Bone marrow (tissue), 2 donors: ENCODE results near the gene TSFM.
"Not testable (repeated sequence)": the region's sequence is repeated elsewhere in the genome, so short reads cannot be mapped to it uniquely, and the experiment has no call there.

Experiments
- DNase-seq, 2 donors: peaks; one replicate each; lab custom pipeline; 2025; lab: John Stamatoyannopoulos, UW

The TSFM gene

DNA sequence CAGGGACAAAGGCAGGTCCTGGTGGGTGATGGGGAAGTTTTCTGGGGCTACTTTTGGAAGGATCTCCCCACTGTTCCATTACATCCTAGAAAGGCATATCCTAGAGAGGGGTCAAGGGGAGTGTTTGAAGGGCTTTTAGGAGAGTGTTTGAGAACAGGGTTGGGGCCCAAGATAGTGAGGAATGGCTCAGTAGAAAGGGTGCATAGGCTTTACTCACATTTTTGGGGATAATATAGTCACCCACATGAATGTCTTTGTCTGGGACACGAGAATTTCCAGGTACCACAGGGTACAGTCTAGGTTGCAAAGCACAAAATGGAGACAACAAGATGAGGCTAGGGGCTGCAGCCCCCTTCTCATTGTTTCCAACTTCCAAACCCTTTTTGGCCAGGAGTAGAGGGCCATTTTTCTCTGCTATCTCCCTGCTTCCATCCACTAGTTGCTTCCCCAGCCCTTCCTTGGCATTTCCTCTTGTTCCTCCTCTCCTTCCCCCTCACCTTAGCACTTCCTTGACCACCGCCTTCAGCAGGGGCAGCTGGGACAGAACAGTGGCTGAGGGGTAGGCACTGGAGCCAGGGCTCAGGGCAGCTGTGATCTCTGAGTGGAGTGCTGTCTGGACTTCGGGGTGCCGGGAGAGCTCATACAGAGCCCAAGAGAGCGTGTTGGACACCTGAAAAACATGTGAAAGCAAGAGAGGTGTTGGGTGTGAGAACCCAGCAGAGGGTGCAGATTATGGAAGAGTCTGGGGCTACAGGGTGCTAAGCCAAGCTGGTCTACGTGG lies 18.5 kb upstream of the TSFM start:
- DNase-seq = no peak

DNA sequence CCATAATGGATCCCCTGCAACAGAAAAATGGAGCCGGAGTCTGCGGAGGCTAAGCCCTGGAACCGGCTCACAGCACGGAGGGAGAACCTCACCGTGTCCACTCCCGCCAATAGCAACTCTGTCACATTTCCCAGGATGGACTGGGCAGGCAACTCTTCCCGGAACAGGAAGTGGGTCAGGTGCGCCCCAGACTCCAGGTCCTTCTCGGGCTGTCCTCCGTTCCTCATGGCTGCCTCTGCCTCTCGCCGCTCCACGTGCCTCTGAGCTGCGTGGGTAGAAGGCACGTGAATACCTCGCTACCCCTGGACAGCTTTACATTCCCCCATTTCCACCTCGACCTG lies 18.0 kb upstream of the TSFM start:
- no peak for DNase-seq

DNA sequence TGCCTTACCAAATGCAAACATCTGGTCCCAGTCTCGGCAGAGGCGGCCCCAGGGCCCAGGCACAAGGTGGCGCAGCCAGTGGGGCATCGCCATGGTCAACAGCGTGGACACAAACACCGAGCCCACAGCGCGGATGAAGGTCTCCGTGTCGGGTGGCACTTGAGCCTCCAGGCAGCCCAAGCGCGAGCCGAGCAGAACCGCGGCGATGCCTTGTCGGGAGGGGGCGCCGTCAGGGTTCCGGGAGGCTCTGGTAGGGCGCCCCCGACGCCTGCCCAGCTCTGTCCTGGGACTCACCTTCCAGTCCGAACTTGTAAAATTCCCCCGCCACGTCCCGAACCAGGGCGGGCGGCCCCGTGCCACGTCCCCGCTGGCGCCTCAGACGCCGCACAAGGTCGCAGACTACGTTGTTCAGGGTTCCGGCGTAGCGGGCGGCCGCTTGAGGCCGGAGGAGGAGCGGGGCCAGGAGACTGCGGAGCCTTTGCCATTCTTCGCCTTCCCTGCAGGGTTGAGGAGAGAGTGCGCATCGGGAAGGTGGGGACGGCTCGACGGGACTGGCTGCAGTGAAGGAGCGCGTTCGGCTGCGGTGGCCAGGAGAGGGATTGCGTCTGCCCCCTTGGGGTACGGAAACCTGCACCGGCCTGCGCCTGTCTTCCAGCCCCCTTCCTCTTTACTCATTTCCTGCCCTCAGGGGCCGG lies 17.4 kb upstream of the TSFM start:
- DNase-seq = peak in 1 of 2 donors; percentile 19

DNA sequence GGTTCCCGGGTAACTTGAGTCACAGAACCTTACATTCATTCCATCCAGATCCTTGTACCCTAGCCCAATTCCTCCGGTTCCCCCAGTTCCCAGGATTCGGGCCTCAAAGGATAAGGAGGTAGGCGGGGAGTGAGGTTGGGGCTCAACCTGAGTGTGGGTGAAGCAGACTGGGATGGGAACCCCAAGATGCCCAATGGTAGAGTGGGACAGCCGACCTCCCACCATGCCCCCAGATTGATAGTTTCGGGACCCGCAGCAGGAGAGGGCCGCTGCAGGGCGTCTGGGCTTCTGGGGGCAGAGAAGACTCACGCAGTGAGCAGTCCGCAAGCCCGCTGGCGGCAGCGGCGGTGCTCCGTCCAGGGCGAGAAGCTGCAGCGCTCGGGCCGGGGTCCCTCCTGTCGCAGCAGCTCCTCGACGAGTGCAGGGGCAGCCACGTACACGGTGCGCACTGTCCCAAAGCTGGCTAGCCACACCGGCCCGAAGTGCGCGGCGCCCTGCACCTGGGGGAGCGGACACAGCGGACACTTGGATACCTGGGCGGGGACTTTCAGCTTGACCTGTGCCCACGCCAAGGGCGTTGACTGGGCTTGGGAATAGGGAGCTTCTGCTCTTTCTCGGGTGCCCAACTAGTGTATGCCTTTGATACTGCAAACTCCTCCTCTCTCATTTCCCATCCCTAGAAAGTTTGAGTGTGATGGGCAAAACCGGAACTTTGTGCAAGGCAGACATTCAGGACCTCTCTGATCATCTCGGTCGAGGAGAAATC lies 16.7 kb upstream of the TSFM start:
- DNase-seq = no peak

DNA sequence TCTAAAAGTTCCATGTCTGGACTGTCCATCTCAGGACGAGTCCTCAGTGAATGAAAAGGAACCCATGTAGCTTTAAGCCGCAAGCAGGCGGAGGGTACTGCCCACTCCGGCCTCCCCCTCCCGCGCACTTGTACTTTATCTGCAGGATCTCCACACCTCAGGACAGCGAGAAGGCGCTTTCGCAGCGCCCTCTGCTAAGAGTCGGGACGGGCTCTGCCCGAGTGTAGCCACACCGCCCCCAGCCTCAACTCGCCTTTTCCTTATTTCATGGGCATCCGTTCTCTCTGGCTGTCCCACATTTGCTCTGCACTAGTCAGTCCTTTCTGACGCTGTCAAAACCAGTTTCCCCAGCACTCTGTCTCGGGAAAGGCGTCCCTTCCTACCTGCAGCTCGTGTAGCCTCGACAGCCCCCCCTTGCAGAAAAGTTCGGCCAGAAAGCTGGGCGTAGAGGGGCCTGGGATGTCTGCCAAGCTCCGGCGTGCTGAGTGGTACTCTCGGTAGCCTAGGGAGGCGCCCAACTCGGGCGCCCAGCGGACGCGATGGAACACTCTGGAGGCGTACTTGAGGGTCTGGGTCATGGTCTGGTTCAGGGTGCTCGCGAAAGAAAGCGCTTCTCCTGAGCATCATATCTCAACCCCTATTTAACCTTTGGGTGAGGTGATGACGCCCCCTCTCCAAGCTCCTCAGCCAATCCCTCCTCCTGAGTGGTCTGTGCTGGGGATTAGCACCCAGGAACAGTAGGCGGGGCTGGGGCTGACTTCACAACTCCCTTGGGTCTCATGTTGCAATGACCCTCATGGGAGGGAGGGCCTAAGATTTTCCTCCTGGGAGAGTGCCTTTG lies 15.9 kb upstream of the TSFM start, which contains the start of gene CYP27B1:
Gene CYP27B1 (minus strand): TSS at position 615 of the 841 bp plus-strand sequence. CDS start 37 bp downstream, at position 578.
- no peak for DNase-seq

DNA sequence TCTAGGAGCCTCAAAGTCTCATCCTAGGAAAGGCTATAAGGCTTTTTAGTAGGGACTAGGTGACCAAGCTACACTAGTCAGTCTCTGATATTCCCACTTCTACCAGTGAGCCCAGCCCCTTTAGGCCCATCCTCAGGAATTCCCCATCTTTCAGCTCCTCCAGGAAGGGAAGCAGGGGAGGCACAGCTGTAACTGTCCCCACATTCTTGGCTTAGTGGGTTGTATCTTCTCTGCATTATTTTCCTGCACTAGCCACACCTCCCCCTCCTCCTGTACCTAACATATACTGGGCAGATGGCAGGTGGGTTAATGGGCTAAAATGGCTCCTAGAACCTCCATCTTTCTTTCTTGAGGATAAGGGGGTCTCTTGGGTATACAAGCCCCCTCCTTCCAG lies 15.3 kb upstream of the TSFM start:
- DNase-seq = no peak

DNA sequence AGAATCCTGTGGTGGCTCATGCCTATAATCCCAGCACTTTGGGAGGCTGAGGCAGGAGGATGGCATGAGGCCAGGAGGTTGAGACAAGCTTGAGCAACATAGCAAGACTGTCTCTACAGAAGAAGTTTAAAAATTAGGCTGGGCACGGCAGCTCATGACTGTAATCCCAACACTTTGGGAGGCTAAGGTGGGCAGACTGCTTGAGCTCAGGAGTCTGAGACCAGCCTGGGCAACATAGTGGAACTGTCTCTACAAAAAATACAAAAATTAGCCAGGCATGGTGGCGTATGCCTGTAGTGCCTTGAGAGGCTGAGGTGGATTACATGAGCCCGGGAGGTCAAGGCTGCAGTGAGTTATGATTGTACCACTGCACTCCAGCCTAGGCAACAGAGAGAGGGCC lies 14.7 kb upstream of the TSFM start:
- DNase-seq = no peak

DNA sequence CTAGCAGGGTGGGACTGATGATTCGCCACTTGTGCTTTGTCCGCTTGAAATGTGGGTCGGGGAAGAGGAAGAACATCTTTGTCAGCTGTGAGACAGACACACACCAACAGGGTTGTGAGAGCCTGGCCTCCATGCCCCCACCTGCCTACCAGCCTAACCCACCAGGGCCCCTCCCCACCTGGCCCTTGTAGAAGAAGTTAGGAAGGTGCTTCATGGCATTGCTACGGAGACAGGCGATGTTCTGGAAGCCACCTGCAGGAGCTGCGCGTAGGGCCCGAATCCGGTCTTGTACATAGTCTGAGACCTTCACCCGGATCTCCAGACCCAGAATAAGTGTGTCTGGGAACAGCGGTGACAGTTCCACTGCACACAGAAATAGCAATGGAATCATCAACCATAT lies 13.0 kb upstream of the TSFM start:
- no peak for DNase-seq

DNA sequence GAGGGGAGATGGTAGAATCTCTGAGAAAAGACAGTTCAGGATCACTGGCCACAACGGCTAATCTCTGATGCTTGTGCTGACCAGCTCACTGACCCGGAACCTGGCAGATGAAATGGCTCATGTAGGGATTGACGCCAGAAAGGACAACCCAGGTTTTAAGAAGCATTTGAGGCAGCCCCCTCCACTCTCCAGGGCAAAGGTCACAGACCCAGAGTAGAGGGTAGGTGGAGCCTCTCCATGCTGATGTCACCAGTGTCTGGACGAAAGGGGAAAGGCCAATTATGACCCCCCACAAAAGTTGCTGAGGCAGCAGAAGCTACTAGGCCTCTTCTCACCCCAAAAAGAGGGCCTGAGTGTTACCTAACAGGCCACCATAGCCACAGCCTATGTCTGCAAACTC lies 11.9 kb upstream of the TSFM start:
- no peak for DNase-seq

DNA sequence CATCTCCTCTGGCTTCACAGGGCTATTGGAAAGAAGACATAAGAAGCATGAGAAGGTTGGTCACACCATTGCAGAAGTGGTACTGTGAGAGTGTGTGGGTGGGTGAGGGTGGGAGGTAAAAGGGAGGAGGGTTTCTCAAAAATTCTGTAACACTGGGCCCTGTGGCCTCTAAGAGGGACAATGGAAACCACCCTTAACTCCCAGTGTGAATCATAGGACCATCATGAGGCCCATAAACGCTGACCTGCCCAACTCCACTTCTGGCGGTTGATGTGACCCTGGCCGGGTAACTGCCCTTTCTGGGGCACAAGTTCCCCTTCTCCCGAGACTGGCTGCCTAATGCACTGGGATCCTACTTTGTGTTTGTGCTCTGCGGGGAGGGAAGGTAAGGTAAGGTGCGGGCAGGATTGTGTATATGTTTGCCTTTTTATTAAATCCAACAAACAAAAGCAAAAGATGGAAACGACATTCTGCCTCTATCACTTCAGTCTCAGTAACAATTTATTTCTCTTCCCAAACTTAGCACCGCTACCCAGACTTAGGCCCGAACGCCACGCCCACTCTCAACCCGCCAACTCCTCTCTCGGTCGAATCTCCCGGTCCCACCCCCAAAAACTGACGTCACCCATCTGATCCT lies 11.2 kb upstream of the TSFM start:
- peak; percentile 30 to 75 for DNase-seq

DNA sequence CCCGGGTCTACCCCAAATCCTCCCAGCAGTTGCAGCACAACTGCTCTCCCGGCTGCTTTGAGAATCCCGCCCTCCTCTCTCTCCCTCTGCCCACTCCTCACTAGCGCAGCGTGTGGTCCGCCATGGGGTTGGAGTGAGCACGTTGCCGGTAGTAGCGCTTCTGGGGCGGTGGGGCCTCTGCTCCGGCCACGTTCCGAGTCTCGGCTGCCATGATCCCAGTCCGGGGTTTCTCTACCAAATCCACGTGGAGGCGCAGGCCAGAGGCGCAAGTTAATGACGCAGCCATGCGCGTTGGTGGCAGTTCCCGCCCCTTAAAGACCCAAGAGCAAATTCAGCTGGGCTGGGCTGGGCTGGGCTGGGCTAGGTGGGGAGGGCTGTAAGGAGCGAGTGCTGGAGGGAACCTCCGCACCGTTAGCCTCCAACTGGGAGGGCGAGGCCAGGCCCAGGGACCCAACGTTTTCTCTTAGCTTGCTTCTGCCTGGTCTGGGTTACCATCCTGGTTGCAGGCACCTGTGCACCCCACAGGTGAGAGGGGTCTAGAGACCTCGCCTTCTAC lies 10.6 kb upstream of the TSFM start, which contains the start of gene METTL1:
Gene METTL1 (minus strand): TSS at position 233 of the 556 bp plus-strand sequence. CDS start 22 bp downstream, at position 211.
- DNase-seq = peak; percentile 75 to 81

DNA sequence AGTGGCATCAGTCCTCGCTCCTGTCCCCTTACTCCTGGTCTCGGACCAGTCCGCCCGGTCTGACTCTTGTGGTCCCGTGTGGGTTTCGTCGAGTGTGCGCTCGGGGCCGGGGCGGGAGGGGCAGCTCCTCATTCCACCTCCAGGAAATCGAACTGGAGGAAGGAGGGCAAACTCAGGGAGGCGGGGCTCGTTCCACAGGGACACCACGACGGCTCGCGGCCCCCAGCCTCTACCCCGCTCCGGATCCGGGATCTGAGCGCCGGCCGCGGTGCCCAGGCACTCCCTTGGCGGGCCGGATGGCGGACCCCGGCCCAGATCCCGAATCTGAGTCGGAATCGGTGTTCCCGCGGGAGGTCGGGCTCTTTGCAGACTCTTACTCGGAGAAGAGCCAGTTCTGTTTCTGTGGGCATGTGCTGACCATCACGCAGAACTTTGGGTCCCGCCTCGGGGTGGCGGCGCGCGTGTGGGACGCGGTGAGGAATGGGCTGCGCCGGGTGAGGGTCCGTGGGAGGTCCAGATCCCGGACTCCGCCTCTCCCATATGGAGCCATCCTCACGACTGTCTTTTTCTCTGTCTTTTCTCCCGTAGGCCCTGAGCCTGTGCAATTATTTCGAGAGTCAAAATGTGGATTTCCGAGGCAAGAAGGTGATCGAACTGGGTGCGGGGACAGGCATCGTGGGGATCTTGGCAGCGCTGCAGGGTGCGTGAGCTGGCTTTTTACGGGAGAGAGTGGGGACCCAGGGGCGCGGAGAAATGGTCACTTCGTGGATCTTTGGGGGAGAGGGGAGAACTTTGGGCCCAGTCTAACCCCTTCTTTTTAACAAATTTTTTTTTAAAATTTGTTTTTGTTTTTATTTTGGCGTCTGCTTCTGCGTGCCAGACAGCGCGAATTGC lies 9.9 kb upstream of the TSFM start, which contains the start of gene EEF1AKMT3:
Gene EEF1AKMT3 (plus strand): TSS at position 186 of the 894 bp plus-strand sequence. CDS start 111 bp downstream, at position 297.
- DNase-seq = no peak

DNA sequence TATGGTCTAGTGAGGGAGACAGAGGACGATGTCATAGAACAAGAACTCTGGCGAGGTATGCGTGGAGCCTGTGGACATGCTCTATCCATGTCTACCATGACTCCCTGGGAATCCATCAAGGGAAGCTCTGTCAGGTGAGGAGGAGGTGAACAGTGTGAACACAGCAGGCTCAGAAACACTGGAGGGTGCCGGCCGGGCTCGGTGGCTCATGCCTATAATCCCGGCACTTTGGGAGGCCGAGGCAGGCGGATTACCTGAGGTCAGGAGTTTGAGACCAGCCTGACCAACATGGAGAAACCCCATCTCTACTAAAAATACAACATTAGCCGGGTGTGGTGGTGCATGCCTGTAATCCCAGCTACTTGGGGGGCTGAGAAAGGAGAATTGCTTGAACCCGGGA lies 8.0 kb upstream of the TSFM start:
- DNase-seq = not testable (repeated sequence)

DNA sequence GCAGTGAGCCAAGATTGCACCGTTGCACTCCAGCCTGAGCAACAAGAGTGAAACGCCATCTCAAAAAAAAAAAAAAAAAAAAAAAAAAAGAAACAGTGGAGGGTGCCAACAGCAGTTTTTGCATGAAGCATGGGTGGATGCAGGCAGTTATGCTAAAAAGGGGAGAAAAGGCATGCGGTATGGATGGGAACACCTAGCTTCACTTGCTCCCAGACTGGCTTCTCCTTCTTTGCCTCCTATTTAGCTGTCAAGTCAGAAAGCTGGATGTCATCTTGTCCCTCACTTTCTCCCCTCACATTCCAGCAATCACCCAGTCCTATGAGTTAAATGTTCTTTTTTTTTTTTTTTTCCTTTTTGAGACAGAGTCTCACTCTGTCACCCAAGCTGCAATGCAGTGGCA lies 7.5 kb upstream of the TSFM start:
- DNase-seq = no peak

DNA sequence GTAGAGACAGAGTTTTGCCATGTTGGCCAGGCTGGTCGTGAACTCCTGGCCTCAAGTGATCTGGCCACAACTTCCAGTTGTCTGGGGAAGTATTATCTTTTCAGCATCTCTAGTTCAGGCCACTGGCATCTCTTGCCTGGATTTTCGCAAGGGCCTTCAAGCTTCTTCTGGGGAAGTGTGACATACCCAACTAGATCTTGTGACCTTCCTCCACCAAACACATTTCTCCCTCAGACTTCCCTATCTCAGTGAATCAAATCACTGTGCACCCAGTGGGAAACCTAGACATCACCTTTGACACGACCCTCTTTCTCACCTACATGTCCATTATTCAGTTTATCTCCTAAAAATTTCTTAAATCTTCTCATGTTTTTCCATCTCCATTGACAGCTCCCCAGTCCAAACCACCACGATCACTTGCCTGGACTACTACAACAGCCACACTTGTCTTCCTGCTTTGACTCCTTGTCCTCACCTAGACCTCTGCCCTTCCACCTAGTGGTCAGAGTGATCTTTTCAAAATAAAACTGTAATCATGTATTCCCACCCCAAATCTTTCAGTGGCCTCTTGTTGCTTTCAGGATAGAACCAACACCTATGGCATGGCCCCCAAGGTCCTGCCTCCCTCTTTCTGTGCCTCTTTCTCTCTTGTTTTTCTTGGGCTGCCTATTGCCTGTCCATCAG lies 6.9 kb upstream of the TSFM start:
- no peak for DNase-seq

DNA sequence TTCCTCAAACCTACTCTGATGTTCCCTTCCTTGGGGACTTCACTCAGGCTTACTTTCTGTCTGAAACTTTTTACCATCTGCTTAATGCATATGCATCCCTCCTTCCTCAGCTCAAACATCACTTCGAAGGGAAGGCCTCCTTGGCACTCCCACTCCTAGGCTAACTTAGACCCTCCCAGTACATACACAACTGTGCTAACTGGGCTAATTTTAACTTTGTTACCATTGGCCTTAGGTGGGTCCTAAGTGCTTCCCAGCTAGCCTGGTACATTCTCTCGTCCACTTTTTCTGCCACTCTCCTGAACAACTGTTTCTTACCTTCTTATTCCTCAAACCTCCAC lies 6.4 kb upstream of the TSFM start:
- no peak for DNase-seq

DNA sequence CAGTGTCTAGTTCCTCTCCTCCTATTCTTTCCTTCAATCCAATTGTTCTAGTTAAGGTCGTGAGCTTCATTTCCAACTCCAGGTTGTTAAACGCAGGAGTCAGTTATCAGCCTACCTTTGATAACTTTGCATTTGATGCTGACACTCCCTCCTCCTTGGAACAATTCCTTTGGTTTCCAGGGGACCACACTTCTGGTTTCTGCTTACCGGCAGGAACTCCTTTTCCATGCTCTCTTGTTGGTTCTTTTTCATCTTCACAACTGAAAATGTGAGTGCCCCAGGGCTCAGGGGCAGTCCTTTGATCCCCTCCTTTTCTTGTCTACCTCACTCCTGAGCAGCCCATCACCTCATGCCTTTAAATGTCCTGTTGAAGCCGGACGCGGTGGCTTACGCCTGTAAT lies 5.2 kb upstream of the TSFM start:
- no peak for DNase-seq

DNA sequence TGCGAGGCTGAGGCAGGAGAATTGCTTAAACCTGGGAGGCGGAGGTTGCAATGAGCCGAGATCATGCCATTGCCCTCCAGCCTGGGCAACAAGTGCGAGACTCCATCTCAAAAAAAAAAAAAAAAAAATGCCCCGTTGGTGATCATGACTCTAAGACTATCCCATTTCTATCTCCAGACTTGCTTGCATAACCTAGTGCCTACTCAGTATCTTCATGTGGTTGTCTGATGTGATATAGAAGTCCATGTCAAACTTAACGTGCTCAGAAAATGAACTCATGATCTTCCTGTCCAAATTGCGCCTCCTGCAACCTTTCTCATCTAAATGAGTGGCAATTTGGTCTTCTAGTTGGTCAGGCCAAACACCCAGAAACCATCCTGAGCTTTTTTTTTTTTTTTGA lies 4.7 kb upstream of the TSFM start:
- no peak for DNase-seq

DNA sequence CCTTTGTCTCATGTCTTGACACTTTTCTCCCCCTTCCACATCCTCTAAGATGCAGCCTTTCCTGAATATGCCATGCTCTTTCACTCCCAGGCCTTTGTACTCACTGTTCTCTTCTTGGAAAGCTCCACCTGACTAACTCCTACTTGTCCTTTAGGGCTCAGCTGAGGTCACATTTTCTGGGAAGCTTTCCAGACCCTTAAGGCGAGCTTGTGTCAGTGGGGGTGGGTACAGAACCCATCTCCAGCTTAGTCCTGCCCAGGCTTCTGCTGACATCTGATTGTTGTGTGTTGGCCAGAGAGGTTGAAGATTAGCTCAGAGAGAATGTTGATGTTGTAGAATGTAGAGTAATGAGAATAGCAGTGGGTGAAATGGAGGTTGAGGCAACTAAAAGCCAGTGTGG lies 2.9 kb upstream of the TSFM start:
- no peak for DNase-seq
